Dermis blood vessel endothelial cell (primary cell): ENCODE data around the gene ANKRD37. TPM values are rescaled to one million over a fixed set of nuclear protein-coding genes. Genes with fewer than 3 reads are reported as not detected.

Experiments used
- DNase-seq: peaks from one replicate; pipeline ENCODE4 v3.0.0; 2010
- total RNA-seq: library from RNA; depleted of rRNA; stranded (reverse); fragments of >200 nt; gene quantifications from 2 replicates; pipeline ENCODE4 v1.2.3, GENCODE V29; 2014

The ANKRD37 gene
- total RNA-seq, 1 donor from 2014 or later: 9.4 TPM

DNA sequence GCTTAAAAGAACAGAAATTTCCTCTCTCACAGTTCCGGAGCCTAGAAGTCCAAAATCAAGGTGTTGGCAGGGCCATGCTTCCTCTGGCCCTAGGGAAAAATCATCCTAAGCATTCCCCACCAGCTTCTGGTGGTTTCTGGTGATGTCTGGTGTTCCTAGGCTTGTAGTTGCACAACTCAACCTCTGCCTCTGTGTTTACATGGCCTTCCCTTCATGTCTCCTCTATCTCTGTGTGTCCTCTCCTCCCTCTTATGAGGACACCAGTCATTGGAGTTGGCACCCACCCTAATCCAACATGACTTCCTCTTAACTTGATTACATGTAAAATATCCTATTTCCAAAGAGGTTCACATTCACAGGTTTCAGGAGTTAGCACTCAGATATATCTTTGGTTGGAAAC, 16.3 kb upstream of the ANKRD37 start:
- DNase-seq: no peak

DNA sequence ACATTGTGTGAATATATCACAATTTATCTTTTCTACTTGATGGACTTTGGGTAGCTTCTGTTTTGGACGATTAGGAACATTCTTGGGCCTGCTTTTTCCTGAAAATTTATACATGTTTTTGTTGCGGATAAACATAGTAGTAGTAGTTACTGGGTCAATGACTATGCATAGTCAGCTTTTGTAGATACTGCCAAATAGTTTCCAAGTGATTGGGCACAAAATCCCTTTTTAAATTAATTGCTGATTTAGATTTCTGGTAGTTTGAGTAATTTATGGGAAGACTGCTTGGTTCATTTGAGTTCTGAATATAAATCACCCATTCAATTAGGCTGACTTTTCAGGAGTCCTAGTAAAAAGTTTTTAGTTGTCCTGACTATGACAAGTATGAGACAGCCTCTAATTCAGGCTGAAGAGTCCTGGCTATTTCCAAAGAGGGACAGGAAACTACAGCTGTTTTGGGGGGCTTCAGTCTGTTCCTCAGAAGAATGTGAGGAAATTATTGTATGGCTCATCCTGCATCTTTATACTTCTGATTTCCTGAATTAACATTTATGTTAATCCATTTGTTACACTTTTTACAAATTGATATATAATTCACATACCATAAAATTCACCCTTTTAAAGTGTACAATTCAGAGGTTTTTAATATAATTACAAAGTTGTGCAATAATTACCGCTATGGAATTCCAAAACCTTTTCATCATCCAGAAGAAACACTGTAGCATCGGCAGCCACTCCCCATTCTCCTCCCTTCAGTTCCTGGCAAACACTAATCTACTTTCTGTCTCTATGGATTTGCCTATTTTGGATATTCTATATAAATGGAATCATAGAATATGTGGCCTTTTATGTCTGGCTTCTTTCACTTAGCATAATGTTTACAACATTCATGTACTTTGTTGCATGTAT, 15.1 kb upstream of the ANKRD37 start:
- no peak for DNase-seq

DNA sequence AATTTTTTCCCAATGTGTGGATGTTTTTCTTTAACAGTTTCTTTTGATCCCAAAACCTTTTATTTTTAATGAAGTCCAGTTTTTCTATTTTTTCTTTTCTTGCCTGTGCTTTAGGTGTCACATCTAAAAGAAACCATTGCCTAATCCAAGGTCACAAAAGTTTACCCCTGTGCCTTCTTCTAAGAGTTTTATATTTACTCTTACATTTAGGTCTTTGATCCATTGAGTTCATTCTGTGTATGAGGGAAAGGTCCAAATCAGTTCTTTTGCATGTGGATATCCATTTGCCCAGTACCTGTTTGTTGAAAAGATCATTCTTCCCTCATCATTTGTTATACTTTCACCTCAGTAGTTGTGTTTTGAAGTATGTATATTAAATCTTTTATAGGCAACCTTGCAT, 13.9 kb upstream of the ANKRD37 start:
- DNase-seq: no peak

DNA sequence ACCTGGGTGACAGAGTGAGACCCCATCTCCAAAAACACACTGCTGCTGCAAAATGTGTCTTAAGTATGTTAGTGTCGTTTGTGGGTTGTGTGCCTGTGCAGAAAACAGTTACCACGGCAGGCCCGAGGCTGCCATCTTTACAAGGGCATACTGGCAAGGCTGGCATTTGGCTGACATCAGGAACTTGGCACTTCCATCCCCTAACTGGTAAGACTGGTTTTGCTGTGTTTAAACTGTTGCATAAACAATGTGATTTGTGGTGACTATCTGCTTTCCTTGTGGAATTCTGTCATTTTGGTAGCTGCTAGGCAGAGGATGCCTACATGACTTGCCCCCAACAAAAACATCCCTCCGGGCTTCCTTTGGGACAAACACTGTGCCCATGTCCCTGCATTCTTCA, 13.2 kb upstream of the ANKRD37 start:
- no peak for DNase-seq

DNA sequence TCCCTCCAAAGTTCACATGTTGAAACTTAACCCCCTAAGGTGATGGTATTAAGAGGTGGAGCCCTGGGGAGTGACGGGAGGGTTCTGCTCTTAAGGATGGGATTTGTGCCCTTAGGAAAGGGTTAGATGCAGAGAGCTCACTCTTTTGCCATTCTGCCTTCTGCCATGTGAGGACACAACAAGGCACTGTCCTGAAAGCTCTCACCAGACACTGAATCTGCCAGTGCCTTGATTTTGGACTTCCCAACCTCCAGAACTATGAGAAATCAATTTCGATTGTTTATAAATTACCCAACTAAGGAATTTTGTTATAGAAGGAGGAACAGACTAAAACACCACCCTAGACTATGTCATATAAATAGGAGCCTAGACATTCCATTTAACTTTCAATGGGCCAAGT, 12.6 kb upstream of the ANKRD37 start:
- DNase-seq: no peak

DNA sequence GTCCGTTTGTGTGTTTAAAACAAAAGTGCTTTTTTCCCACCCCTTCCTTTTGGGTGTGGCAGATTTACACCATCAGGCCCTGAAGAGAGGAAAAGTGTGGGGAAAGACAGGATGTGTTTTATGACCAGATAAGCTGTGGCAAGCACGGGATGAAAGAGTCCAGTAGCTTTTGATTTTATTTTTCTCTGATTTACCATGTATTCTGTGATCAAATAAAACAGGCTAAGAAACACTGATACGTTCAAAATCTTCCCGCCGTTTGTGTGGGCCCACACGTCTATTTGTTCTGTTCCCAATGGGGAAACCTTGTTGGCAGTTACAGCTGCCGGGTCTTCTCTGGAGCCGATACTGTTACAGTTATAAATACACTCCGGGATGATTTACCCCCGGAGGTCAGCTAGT, 11.7 kb upstream of the ANKRD37 start:
- peak; percentile 76 for DNase-seq

DNA sequence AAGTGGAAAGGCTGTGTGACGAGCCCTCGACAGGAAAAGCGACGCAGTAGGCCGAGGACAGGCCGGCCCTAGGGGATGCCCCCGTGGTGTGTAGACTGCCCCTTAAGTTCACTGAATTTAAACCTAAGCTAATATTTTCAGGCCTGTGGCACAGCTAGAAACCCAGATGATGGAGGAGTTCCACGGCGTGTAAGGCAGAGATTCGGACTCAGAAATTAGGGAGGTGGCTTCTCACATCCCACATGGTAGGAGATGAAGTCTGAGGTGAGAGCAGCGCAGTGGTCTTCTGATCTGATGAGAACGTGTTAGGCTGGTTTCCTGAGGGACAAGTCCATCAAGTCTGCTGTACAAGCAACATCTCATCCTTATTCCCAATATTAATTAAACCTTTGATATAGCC, 8.7 kb upstream of the ANKRD37 start:
- no peak for DNase-seq

DNA sequence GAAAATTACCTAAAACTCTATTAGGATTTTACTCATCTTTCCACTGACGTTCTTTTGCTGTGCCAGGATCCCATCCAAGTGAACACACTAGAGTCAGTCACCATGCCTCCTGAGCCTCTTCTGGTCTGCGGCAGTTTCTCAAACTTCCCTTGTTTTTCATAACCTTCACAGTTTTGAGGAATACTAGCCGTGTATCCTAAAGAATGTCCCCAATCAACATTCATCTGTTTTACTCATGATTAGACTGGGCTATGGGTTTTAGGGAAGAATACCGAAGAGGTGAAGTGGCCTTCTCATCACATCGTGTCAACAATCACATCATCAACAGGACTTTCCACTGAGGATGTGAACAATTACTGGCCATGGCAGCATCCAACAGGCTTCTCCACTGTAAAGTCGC, 5.7 kb upstream of the ANKRD37 start:
- no peak for DNase-seq

DNA sequence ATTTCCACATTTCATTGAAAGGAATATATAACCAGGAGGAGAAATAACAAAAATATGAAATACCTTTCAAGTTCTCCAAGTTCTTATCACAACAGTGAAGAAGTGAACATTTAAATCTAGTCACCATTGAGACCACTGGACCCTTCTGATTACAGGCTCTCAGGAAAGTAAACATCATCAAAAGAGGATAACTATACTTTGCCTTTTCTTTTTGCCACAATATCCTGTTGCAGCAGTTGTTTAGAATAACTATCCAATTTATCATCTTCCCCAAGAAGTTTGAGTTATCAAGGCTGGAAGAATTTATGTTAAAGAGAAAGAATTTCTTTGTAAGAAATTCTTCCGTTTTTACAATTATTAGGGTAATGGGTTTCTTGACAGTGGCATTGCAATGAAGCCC, 4.5 kb upstream of the ANKRD37 start:
- DNase-seq: no peak

DNA sequence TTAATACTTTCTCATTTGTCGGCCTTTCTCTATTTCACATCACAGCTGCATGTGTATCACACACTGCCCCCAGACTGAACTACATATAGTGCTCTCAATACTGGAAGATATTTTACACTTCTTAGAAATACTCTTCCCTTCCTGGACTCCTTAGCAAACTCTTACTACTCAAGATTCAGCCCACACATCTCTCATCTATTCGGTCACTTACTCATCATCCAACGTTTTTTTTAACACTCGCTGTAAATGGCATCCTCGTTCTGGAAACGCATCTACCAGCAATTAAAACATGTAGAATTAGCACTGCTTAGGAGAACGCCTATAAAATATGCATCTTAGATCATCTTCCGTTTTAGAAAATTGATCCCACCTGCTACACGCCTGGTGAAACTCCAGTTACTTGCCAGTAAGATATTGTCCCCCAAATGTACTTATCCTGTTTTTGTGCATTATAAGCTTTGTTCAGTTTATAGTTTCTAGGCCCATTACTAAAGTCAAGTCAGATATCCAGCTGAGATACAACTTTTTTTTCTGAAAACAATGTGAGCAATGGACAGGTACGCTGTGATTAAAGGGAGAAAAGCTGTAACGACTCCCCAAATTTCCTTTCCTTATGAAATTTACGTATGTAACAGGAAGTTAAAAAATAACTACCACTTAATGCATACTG, 1.9 kb upstream of the ANKRD37 start:
- peak; percentile 29 for DNase-seq

DNA sequence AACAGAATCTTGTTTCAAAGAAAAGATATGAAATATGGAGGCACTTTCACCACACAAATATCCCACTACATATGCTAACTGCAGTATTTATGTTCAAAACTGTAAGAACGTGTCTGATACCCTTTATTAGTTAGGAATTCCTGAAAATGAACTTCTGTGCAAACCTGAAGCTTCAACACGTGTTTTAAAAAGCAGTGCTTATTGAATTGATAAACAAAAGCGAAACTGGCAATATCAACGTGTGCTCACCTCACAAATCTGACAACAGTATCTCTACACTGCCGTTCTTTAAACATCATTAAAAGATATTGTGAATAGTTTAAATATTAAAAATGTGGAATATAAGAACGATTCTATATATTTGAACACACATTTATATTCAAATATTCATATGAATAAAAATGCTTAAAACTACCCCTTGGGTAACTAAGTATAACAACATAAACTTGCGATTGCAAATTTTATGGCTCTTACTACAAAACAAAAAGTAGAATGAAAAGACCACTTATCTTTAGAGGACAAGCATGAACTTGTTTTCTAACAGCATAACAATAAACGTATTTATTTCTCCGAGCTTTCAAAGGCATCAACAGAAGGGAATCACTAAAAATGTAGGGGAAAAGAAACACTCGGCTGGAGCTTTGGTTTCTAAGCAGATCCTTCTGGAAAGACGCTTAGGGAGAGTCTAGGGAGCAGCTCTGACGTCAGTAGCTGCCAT, 1.2 kb upstream of the ANKRD37 start, which contains the start of gene LRP2BP:
Gene LRP2BP, minus strand, starts transcription at position 687 of the 718 bp plus-strand sequence. CDS start 17,738 bp downstream, outside the sequence.
- DNase-seq: peak; percentile 47

DNA sequence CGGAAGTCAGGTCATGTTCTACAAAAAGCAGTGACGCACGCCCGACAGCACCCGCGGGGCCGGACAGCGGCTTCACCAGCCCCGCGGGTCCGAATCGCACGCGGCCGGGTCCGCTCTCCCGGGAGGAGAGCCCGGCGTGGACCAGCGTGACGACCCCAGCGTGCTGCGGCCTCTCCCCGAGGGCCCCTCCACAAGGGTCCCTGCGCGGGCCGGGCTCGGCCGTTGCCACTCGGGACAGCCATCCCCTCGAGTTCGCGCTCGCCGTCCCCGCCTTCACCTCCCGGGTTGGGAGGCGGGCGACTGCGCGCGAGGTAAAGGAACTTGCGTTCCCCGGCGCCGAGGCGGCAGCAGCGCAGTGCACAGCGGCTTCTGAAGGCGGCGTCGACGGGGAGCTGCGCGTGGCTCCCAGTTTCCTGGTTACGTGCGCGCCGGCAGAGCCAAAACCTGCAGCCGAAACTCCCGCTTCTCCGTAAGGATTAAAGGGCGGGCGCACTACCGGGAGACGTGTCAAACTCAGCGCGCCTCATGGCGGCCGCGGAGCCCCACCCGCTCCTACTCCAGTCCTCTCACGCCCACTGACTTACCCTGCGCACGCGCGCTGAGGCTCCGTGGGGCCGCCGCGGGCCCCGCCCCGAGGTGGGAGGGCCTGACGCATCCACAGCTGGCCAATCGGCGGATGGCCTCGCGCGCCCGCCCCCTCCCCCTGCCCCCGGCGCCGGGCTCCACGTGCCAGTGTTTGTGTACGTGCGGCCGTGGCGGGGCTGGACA, 501 bp upstream of the ANKRD37 start:
- DNase-seq: peak; percentile 98

DNA sequence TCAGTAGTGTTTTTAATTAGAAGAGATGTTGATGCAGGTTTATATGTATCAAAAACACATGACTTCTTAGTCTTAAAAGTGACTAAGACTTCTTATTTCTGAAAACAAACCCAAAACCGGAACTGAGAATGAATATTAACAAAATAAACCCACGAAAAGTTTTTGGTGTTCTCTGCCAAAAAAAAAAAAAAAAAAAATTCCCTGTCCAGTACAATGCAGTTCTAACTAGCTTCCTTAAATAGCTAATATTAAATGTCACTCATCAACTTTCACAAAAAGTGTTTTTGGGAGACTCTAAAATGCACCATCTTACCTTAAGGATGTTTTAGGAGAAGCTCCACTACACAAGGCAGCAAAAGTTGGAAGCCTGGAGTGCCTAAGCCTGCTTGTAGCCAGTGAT, 2.0 kb downstream of the ANKRD37 start:
- no peak for DNase-seq

DNA sequence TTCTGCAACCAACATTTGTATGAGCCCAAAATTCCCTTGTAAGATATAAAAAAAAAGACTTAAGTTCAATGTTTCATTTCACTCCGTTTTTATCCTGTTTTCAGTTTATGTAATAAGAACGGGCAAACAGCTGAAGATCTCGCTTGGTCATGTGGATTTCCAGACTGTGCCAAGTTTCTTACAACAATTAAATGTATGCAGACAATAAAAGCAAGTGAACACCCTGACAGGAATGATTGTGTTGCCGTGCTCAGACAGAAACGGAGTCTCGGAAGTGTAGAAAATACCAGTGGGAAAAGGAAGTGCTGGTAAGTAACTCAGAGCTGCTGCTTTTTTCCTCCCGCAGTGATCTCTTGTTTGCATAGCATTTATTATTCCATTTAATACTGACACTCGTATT, 2.8 kb downstream of the ANKRD37 start:
- peak; percentile 66 for DNase-seq

DNA sequence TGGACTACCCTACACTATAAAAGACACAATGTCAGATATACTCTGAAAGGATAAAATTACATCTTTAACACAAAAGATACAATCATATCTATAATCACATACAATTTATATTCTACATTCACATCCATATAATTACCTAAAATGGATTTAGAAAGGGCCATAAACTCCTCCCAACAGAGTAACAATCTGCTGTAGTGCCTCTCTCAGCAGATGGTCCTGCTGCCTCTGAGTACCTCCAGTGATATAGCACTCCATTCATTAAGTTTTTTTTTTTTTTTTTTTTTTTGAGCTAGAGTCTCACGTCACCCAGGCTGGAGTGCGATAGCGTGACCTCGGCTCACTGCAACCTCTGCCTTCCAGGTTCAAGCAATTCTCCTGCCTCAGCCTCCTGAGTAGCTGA, 7.4 kb downstream of the ANKRD37 start:
- no peak for DNase-seq

DNA sequence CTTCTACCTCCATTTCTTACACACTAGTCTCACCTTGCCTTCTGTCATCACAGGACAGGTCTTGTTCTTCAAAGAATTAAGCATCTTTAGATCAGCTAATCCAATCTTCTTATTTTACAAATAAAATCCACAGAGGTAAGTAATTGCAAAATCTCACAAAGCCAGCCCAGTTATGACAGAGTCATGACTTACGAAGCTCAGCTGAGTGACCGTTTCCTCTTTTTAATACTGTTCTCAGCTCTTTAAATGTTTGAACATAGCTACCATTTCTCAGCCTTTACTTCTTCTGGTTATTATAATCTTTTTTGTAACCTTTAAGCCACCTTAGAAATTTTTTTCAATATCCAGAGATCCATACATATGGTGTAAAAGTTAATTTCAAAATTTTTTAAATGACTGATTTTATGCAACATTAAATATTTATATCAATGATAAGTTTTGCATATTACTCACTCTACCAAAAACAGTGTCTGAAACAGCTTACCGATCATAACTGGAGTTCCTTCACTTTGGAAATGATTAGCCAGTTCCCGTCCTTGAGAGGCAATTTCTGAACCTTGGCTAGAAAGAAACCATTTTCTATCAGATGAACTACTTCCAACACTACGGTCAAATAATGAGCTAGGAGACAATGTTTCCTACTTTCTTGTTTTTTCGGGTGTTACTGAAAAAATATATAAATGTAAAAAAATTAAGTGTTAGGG, 8.8 kb downstream of the ANKRD37 start:
- DNase-seq: no peak

DNA sequence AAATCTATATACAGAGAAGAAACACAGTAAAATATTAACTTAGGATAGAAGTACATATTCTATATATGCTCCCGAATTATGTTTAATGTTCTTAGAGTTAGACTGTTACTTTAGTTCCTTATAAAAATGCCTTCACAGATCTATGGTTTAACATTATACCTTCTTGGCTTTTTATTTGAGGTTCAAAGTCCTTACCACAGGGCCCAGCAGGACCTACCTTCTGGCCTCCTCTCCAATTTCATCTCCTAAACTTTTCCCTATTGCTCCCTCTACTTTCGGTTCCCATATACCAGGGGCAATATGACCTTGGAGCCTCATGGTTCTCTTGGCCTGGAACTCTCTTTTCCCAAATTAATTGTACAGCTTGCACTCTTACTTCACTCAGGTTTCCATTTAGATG, 11.8 kb downstream of the ANKRD37 start:
- DNase-seq: no peak

DNA sequence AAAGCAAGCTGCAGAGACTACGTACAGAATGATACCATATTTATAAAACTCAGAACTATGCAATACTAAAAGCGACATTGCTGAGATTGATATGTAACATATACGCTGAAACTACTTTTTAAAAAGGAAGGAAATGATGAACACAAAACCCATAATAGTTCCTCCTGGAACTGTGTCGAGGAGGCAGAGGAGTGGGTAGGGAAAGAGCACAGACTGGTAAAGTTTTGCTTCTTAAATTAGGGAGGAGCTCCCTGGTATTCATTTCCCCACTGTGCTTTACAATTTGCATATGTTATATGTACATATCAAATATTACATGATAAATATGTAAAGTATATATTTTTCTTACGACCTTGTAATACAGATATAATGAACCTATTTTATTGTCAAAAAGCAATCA, 15.2 kb downstream of the ANKRD37 start:
- peak; percentile 58 for DNase-seq

DNA sequence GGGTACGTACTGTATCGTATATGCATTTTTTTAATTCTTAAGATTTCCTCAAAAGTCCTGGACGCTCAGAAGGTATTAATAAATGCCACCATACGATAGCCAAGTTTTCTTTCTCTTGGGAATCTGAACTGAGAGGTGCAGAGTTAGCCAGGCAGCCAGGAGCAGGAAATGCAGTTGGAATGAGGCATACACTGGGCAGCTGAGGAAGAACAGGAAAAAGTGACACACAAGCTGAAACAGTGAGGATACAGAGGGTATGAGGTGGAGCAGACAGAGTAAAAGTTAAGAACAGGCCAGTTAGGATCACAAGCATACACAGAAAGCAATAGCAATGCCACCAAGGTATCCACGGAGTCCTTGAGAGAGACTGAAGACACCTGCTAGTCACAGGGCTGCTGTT, 15.8 kb downstream of the ANKRD37 start:
- peak; percentile 89 for DNase-seq

DNA sequence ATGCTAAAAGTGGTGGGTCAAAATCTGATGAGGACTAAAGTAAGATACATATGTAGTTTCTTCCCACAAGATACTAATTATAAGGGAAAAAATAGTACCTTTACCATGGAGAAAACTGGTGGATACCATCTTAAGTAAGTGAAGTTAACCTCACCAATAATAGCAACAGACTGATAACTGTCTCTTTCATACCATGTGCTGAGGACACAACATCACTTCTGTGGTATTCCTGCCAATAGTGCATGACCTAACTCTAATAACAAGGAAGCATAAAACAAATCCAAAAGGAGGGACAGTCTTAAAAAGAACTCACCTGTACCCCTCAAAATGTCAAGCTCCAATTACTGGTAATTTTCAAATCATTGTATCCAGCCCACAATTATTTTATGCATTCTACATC, 20.3 kb downstream of the ANKRD37 start:
- no peak for DNase-seq

DNA sequence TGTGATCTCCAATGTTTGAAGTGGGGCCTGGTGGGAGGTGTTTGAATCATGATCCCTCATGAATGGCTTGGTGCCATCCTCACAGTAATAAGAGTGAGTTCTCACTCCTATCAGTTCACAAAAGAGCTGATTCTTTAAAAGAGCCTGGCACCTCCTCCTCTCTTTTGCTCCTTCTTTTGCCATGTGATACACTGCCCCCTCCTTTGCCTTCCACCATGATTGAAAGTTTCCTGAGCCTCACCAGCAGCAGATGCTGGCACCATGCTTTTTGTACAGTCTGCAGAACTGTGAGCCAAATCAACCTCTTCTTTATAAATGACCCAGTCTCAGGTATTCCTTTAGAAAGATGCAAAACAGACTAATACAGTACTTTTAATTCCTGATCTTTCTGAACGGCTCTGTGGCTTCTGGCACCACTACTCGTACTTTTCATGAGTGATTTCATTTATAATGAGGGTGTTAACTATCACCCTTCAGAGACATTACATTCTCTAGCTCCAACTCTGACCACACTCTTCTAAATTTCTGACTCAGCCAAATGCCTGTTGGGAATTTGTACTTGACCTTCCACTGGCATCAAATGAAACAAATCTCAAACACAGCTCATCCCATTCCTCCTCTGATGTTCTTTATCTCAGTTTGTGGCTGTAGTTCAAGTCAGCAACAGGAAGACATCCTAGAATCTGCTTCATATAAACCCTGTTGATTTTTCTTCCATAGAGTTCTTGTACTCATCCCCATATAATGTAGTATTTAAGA, 24.9 kb downstream of the ANKRD37 start:
- DNase-seq: no peak
